ENCODE measurements around the gene PRIMA1. TPM values are rescaled to one million over a fixed set of nuclear protein-coding genes. Genes with fewer than 3 reads are reported as not detected.

PRIMA1 gene
- total RNA-seq, 4 donors from 2014 or later: 1.0 to 5.0 (median 1.3) TPM

- TF ChIP-seq CTCF (IDR thresholded peaks at IDR 0.05) (no peak), POLR2A (IDR thresholded peaks at IDR 0.05) (no peak)
- Histone ChIP-seq H3K36me3 (no peaks in the 10 kb centered on the region), H3K4me1 (no peaks in the 10 kb centered on the region), H3K4me3 (no peak overlapping the region), H3K27me3 (peaks cover 0 to 14% (median 0%) of the 10 kb centered on the region in 4 donors), H3K9me3 (peaks cover 0 to 9% (median 7%) of the 10 kb centered on the region in 3 donors), H3K27ac (no peak overlapping the region)
- 62 to 69% methylated on average over 6 of the region's 6 CpGs for WGBS, 2 donors
- intact Hi-C loops (cut with DNase I): no loop called here
- DNase-seq: no peak
These were observed 94.4 kb downstream of the PRIMA1 start for GRCh38 chr14:93693914-93694313.

- intact Hi-C loops (cut with DNase I): no loop called here
- Histone ChIP-seq H3K27me3 (peaks cover 0 to 24% (median 0%) of the 10 kb centered on the region in 4 donors), H3K4me3 (no peak overlapping the region), H3K4me1 (no peaks in the 10 kb centered on the region), H3K36me3 (no peaks in the 10 kb centered on the region), H3K9me3 (no peaks in the 10 kb centered on the region), H3K27ac (no peak overlapping the region)
- no peak for DNase-seq
- 79 to 81% methylated on average over 16 of the region's 16 CpGs for WGBS, 2 donors
- TF ChIP-seq POLR2A (IDR thresholded peaks at IDR 0.05) (no peak), CTCF (IDR thresholded peaks at IDR 0.05) (no peak)
These were observed 97.1 kb downstream of the PRIMA1 start for GRCh38 chr14:93691042-93691780.

GRCh38 chr14:93690146-93690545, 98.1 kb downstream of the PRIMA1 start:
- no peaks in the 10 kb centered on the region for H3K4me1 ChIP-seq
- H3K27ac ChIP-seq: no peak overlapping the region
- no peak for DNase-seq
- no peak overlapping the region for H3K4me3 ChIP-seq
- intact Hi-C loops (cut with DNase I): no loop called here
- WGBS, 2 donors: 58 to 70% methylated on average over 6 of the region's 6 CpGs
- peaks cover 0 to 29% (median 0%) of the 10 kb centered on the region in 4 donors for H3K27me3 ChIP-seq
- H3K36me3 ChIP-seq: no peaks in the 10 kb centered on the region
- TF ChIP-seq POLR2A (IDR thresholded peaks at IDR 0.05): no peak
- TF ChIP-seq CTCF (IDR thresholded peaks at IDR 0.05): no peak
- no peaks in the 10 kb centered on the region for H3K9me3 ChIP-seq

GRCh38 chr14:93688820-93689219, 99.5 kb downstream of the PRIMA1 start:
- intact Hi-C loops (cut with DNase I): no loop called here
- no peaks in the 10 kb centered on the region for H3K36me3 ChIP-seq
- TF ChIP-seq POLR2A (IDR thresholded peaks at IDR 0.05) (no peak), CTCF (IDR thresholded peaks at IDR 0.05) (no peak)
- 44% methylated on average over 4 of the region's 4 CpGs for WGBS, 2 donors
- no peaks in the 10 kb centered on the region for H3K9me3 ChIP-seq
- DNase-seq: no peak
- no peaks in the 10 kb centered on the region for H3K4me1 ChIP-seq
- H3K27me3 ChIP-seq: peaks cover 0 to 29% (median 0%) of the 10 kb centered on the region in 4 donors
- H3K27ac ChIP-seq: no peak overlapping the region
- no peak overlapping the region for H3K4me3 ChIP-seq

GRCh38 chr14:93688239-93688666, 100.0 kb downstream of the PRIMA1 start:
- no peaks in the 10 kb centered on the region for H3K4me1 ChIP-seq
- 35 to 38% methylated on average over 5 of the region's 5 CpGs for WGBS, 2 donors
- TF ChIP-seq POLR2A (IDR thresholded peaks at IDR 0.05) (no peak), CTCF (IDR thresholded peaks at IDR 0.05) (no peak)
- no peak for DNase-seq
- peaks cover 0 to 29% (median 0%) of the 10 kb centered on the region in 4 donors for H3K27me3 ChIP-seq
- H3K9me3 ChIP-seq: no peaks in the 10 kb centered on the region
- H3K4me3 ChIP-seq: no peak overlapping the region
- H3K27ac ChIP-seq: no peak overlapping the region
- intact Hi-C loops (cut with DNase I): no loop called here
- no peaks in the 10 kb centered on the region for H3K36me3 ChIP-seq

Data from esophagus squamous epithelium (tissue), 5 donors.